HepG2 (cell line): Measurements from ENCODE around the gene MVB12A.

Experiments used
- ARNT ChIP-seq: fragments of 450-650 bp; IDR thresholded peaks from 2 replicates; pipeline ENCODE4 v1.6.1; 2017
- CTCF ChIP-seq: sonication (generic); formaldehyde crosslinking; IDR thresholded peaks from 2 replicates; pipeline ENCODE4 v1.5.0; 2020; ENCODE audit warnings: mild to moderate bottlenecking, missing genetic modification reagents, moderate library complexity
- FOSL1 ChIP-seq: sonication (generic); formaldehyde crosslinking; IDR thresholded peaks from 2 replicates; pipeline ENCODE4 v1.9.0; 2021; ENCODE audit warnings: missing genetic modification reagents, borderline replicate concordance
- HNF4A ChIP-seq: sonication (generic); formaldehyde crosslinking; IDR thresholded peaks from 2 replicates; pipeline ENCODE4 v1.4.0; 2020; ENCODE audit warnings: missing genetic modification reagents
- PHF20 ChIP-seq: sonication (generic); formaldehyde crosslinking; IDR thresholded peaks from 2 replicates; pipeline ENCODE4 v1.5.0; 2020; ENCODE audit warnings: mild to moderate bottlenecking, missing genetic modification reagents
- POLR2G ChIP-seq: fragments of 200-400 bp; formaldehyde crosslinking; IDR thresholded peaks from 2 replicates; pipeline ENCODE4 v1.6.1; 2018; ENCODE audit warnings: mild to moderate bottlenecking, low read depth, low read length, moderate library complexity
- RAD51 ChIP-seq: fragments of 450-650 bp; IDR thresholded peaks from 2 replicates; pipeline ENCODE4 v1.6.1; 2016; ENCODE audit warnings: borderline replicate concordance
- RFX5 ChIP-seq: IDR thresholded peaks from 2 replicates; pipeline ENCODE4 v1.6.1; 2011; ENCODE audit warnings: low read depth, low read length, improper control_type of control experiment
- U2AF1 ChIP-seq: fragments of 200-400 bp; formaldehyde crosslinking; optimal IDR thresholded peaks from 2 replicates; pipeline ENCODE3; 2017; ENCODE audit warnings: mild to moderate bottlenecking, low read depth, low read length
- ZNF343 ChIP-seq: sonication (generic); formaldehyde crosslinking; IDR thresholded peaks from 2 replicates; pipeline ENCODE4 v1.4.0; 2020; ENCODE audit warnings: mild to moderate bottlenecking, missing genetic modification reagents
- ZNF501 ChIP-seq: sonication (generic); formaldehyde crosslinking; IDR thresholded peaks from 2 replicates; pipeline ENCODE4 v1.5.1; 2020; ENCODE audit warnings: mild to moderate bottlenecking, moderate library complexity, missing genetic modification reagents
- TF ChIP-seq, protein P1 (sequence below): sonication (generic); formaldehyde crosslinking; IDR thresholded peaks from 2 replicates; pipeline ENCODE4 v1.5.0; 2020; ENCODE audit warnings: mild to moderate bottlenecking, missing genetic modification reagents
- TF ChIP-seq, protein P2 (sequence below): sonication (generic); formaldehyde crosslinking; IDR thresholded peaks from 2 replicates; pipeline ENCODE4 v1.5.1; 2020; ENCODE audit warnings: missing genetic modification reagents, mild to moderate bottlenecking, borderline replicate concordance

- TF ChIP-seq HNF4A (CRISPR knock-in tag) (no peak), ZNF343 (CRISPR knock-in tag) (no peak), U2AF1 (no peak), RFX5 (no peak), ARNT (no peak), RAD51 (no peak), ZNF501 (CRISPR knock-in tag) (no peak), PHF20 (CRISPR knock-in tag) (peak; percentile 58), POLR2G (no peak), CTCF (CRISPR knock-in tag) (peak; percentile 89), FOSL1 (CRISPR knock-in tag) (no peak)
- TF ChIP-seq, protein P1, sequence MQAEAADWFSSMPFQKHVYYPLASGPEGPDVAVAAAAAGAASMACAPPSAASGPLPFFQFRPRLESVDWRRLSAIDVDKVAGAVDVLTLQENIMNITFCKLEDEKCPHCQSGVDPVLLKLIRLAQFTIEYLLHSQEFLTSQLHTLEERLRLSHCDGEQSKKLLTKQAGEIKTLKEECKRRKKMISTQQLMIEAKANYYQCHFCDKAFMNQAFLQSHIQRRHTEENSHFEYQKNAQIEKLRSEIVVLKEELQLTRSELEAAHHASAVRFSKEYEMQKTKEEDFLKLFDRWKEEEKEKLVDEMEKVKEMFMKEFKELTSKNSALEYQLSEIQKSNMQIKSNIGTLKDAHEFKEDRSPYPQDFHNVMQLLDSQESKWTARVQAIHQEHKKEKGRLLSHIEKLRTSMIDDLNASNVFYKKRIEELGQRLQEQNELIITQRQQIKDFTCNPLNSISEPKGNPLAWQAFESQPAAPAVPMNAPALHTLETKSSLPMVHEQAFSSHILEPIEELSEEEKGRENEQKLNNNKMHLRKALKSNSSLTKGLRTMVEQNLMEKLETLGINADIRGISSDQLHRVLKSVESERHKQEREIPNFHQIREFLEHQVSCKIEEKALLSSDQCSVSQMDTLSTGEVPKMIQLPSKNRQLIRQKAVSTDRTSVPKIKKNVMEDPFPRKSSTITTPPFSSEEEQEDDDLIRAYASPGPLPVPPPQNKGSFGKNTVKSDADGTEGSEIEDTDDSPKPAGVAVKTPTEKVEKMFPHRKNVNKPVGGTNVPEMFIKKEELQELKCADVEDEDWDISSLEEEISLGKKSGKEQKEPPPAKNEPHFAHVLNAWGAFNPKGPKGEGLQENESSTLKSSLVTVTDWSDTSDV (CRISPR knock-in tag), result no peak
- TF ChIP-seq, protein P2, sequence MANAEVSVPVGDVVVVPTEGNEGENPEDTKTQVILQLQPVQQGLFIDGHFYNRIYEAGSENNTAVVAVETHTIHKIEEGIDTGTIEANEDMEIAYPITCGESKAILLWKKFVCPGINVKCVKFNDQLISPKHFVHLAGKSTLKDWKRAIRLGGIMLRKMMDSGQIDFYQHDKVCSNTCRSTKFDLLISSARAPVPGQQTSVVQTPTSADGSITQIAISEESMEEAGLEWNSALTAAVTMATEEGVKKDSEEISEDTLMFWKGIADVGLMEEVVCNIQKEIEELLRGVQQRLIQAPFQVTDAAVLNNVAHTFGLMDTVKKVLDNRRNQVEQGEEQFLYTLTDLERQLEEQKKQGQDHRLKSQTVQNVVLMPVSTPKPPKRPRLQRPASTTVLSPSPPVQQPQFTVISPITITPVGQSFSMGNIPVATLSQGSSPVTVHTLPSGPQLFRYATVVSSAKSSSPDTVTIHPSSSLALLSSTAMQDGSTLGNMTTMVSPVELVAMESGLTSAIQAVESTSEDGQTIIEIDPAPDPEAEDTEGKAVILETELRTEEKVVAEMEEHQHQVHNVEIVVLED (CRISPR knock-in tag), result peak; percentile 51; the same call in 1 of the 2 replicates
Measured at GRCh38 chr19:17390665-17391370, 29.0 kb upstream of the MVB12A start.
